Stimulated activated CD8-positive, alpha-beta memory T cell treated with anti-CD3 and anti-CD28 coated beads, Interleukin-4, amount 100 ng/mL, for 1 hour (primary cell): Measurements from ENCODE around the gene DNAJB6.

Experiments
- DNase-seq, 2 donors: peaks; one replicate each; pipeline ENCODE4 v3.0.0-alpha.2; 2020; ENCODE audit warnings: low read depth in 2 of 2, low spot score in 1 of 2

The DNAJB6 gene

DNA sequence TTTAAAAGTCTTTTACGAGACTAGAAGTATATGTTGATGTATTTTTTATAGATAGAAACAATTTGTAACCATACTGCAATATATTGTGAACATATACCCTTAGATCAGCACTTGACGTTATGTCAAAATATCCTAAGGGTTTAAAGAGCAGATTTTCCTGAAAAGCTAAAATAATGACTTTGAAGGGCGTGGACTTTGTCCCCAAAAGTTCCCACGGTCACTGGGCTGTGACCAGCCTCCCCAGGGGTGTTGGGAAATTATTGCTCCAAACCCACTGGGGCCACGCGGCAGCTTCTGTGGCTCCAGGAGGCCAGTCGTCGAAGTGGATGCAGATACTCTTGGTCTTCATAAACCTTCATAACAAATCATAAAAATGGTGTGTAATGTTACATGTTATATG, 29.9 kb downstream of the DNAJB6 start:
- DNase-seq = no peak

- no peak for DNase-seq
Measured at GRCh38 chr7:157368955-157369354, 32.2 kb downstream of the DNAJB6 start.

GRCh38 chr7:157370742-157371141, 33.9 kb downstream of the DNAJB6 start:
- no peak for DNase-seq

- DNase-seq = no peak
Measured at GRCh38 chr7:157371296-157371695, 34.5 kb downstream of the DNAJB6 start.

DNA sequence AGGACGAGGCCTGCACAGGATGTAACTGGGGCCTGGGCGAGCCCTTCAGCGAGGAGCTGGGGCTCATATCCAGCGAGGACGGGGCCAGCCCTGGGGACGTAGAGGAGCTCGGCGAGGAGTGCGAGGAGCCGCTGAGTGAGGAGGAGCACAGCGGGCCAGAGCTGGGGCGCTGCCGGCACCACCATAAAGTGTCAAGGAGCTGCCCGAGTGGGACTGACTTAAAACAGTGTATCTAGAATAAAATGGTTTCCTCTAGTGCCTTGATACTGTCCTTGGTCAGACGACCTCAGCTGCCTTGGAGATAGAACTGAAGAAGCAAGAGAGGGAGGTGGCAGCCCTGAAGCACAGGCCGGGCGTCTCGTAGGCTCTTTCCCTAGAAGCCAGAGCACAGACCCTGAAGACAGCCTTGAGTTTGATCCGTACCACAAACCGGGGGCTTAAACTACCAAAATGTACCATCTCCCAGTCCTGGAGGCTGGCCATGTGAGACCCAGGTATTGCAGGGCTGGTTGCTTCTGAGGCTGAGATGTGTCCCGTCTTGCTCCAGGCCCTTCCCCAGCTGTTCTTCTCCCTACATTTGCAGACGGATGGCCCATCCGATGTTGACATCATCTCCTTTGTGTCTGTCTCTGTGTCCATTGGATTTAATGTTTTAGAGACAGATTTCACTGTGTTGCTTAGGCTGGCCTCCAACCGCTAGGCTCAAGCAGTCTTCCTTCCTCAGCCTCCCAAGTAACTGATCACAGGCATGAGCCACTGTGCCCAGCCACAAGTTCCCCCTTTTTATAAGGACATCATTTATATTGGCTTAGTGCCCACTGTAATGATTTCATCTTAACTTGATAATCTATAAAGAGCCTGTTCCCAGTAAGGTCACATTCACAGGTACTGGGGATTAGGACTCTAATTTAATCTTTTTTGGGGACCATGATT, 35.8 kb downstream of the DNAJB6 start:
- DNase-seq = no peak

DNA sequence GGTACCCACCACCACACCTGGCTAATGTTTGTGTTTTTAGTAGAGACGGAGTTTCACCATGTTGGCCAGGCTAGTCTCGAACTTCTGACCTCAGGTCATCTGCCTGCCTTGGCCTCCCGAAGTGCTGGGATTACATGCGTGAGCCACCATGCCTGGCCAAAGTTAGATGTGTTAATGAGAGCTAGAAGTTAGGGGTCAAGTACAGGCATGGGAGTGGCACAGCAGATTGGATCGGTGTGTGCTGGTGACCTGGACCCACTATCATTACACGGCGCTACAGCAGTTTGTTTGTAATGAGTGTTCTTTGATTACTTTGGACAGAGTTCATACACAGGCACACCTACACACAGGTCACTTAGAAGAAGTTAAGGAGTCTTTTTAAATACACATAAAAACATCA, 36.7 kb downstream of the DNAJB6 start:
- DNase-seq = no peak

GRCh38 chr7:157375410-157375809, 38.6 kb downstream of the DNAJB6 start:
- no peak for DNase-seq

GRCh38 chr7:157377436-157378124, 40.8 kb downstream of the DNAJB6 start:
- DNase-seq = no peak

DNA sequence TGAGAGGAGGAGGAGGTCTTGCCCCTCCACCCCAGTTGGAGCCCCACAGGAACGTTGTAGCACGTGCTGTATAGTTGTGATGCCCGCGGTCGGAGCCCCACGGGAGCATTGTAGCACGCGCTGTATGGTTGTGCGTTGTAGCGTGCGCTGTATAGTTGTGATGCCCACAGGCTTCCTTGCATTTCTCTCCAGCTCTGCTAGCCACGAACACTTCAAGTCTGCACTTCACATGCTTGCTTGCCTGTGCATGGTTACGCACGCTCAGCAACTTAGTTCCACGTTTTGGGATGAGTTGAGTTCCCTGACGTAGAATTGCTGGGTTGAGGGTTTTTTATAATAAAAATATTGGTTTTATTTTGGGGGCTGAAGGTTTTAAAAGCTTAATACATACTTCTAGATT, 41.6 kb downstream of the DNAJB6 start:
- DNase-seq = no peak

GRCh38 chr7:157379493-157379892, 42.7 kb downstream of the DNAJB6 start:
- no peak for DNase-seq

DNA sequence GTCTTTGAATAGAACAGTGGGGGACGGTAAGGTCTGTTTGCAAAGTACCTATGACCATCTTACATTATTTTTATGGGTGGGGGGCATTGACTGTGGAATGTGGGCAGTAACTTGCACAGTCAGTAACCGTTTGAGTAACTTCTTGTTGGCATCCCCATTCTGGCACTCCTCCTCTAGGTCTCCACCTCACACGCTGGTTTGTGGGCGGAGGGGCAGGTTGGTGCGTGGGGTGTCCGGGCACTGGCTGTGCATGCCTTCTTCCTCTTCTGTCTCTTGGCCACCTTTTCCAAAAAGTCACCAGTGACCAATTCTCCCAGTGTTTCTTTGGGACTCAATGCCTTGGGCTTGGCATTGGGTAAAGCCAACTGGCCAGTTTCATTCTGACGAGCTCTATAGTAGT, 43.6 kb downstream of the DNAJB6 start:
- no peak for DNase-seq

- no peak for DNase-seq
Measured at GRCh38 chr7:157383868-157384267, 47.1 kb downstream of the DNAJB6 start.

- DNase-seq = no peak
Measured at GRCh38 chr7:157384301-157384700, 47.5 kb downstream of the DNAJB6 start.

- DNase-seq = peak; percentile 69 to 76
Measured at GRCh38 chr7:157386979-157387800, 50.4 kb downstream of the DNAJB6 start.

DNA sequence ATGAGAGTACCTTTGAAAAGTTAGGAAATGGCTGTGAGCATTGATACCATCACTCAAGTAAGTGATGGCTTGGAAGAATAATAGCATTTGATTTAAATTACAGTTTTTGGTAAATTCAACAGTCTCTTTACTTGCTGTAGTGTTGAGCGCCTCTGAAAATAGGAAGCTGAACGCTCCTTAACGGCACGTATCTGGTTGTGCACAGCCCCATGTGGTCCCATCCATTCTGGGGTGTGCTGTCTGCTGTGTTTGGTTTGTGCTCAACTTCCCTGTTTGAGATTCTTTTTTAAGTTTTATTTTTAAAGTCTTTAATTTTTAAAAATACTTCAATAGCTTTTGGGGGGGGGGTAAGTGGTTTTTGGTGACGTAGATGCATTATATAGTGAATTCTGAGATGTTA, 51.5 kb downstream of the DNAJB6 start:
- no peak for DNase-seq

DNA sequence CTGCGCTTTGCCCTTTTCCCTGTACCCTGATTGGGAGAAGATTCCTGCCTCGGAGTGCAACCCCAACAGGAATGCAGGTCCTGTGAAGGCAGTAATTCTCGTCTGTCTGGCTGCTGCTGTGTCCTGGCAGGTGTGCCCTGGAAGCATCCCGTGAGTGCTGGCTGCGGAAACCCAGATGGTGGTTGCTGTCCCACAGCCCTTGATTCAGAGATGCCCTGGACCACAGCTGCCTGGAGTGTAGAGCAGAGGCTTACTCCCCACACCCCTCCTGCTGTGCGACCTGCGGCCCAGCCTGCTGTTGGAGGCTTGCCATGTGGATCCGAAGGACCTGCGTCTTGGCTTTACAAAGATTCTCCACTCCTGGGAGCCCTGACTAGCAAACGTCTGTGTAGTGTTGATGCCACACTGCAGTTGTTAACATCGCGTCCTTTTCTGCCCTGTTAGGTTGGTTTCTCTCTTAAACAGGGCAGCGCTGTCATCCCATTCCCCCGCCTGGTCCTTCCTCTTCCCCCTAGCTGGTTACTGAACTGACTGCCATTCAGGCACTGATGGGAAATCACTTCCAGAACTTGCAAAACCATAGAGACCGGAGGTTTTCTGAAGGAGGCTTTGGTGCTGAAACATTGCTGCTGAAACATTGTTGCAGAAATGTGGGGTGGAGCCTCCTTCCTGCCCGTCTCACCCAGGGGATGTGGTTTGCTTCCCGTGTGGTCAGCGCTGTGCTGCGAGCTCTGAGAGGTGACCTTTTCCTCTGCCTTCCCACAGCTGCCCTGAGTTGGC, 53.3 kb downstream of the DNAJB6 start:
- peak in 1 of 2 donors; percentile 7 for DNase-seq

- no peak for DNase-seq
Measured at GRCh38 chr7:157391036-157391710, 54.4 kb downstream of the DNAJB6 start.

- DNase-seq = no peak
Measured at GRCh38 chr7:157392256-157393037, 55.6 kb downstream of the DNAJB6 start.
